Measurements from ENCODE around the gene RCSD1. TPM values are rescaled to one million over a fixed set of nuclear protein-coding genes. Genes with fewer than 3 reads are reported as not detected.
A peak's percentile ranks its signal among the peaks of the same experiment; 100 is the strongest.

Gene RCSD1
- total RNA-seq, 1 donor from 2014 or later, result 2.4 TPM

GRCh38 chr1:167747988-167748387 is 118.0 kb downstream of the RCSD1 start:
- ATAC-seq, result no peak

DNA sequence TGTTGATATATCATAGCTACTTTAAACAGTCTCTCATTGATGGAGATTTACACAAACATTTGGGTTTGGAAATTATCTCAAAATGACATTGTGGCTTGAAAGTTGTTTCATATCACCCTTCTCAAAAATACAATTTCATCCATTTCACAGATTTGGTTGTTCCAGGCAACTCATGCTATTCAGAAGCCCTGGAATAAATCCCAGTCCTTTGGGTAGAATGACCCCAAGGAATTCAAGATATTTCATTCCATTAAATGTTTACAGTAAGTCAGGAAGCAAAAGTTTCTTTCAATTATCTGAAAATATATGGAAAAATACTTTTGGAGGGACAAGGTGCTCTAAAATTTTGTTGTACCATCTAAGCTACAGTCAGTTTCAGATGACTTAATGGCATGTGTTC is 118.9 kb downstream of the RCSD1 start:
- no peak for ATAC-seq

DNA sequence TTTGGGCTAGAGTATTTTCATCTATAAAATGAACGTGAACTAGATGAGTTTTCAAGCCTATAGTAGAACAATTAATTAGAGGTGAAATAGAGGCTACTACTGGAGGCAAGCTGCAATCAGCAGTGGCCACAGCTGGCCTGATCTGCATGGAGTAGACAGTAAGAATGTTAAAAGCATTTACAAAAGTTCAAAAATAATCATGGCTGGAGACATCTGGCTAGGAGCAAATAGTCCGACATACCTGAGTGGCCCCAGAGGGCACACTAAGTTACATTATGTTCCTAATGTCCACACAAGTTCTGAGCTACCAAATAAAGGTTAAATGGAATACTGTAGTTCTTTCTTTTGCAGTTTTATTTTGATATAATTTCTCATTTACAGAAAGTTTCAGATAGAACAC is 119.7 kb downstream of the RCSD1 start:
- ATAC-seq, result no peak

GRCh38 chr1:167750641-167751040 is 120.6 kb downstream of the RCSD1 start:
- ATAC-seq, result no peak

DNA sequence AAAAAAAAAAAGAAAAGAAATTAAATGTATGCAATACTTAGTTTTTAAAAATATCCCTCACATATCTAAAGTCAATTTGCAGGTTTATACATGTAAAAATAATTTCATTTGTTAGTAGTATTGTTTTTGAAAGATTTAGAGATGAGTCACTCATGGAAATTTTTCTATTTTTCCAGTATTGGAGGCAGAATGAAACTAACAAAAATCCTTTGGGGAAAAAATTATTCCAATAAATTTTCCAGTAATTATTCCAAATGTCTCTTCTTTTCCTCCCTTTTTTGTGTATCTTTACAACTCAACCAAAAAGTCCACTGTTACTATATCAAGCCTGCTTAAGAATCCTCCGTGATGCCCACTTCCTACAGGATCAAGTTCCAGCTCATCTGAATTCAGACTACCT is 121.6 kb downstream of the RCSD1 start:
- ATAC-seq, result no peak

DNA sequence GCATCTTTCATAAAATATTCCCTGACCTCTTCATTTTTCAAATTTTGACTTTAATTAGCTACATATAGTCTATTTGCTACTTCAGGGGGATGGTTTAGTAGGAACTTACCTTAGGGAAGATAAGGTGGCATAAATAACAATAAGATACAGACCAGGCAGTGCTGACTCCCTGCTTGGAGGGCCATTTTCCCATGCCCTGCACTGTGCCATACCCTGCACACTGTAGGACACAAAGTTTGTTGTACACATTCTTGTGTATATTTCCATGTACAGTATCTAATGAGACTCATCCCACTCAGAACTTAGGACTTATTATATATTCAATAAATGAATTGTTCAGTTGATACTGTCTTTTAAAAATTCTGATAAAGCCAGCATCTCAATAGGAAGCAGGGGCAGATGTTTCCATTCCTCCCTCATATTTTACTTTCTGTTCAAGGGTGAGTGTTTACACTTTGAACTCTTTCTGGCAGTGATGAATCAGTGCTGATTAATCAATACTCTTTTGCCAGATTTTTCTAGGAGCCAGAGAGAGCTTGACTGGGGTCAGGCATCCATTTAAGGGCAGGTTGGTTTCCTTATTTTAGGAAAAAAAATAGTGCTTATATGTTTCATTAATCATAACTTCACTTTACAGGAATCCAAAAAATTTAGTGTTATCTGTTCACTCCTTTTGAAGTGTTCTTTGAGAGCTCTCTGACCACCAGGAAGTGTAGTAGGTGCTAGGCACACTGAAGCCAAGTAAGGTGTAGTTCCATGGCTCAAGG is 122.4 kb downstream of the RCSD1 start:
- peak; percentile 29 for ATAC-seq

- no peak for ATAC-seq
Measured at GRCh38 chr1:167755654-167756053, 125.6 kb downstream of the RCSD1 start.

Other genes with a start within 250 kb of the RCSD1 start
- gene CD247, start 111.7 kb upstream of the RCSD1 start, total RNA-seq, result 0.80 TPM
- 61.8 TPM for gene CREG1, start 76.5 kb upstream of the RCSD1 start, total RNA-seq
- gene MPZL1, start 91.8 kb downstream of the RCSD1 start, total RNA-seq, result 97.5 TPM